ENCODE results near the gene ABTB1.

ABTB1 gene

GRCh38 chr3:127668906-127669305 is 3.8 kb upstream of the ABTB1 start:
- DNase-seq (ENCODE audit: low read depth) = no peak
- no peak overlapping the region for H3K4me3 ChIP-seq (ENCODE audit: low read depth, low read length)
- TF ChIP-seq MAX (IDR thresholded peaks at IDR 0.05; ENCODE audit: low read depth, low read length) = no peak
- no peak for TF ChIP-seq POLR2A (IDR thresholded peaks at IDR 0.05; ENCODE audit: extremely low read depth, insufficient read length)
- no peak for TF ChIP-seq CTCF (IDR thresholded peaks at IDR 0.05; ENCODE audit: low read depth, low read length)
- TF ChIP-seq MYC (IDR thresholded peaks at IDR 0.05; ENCODE audit: low read depth, low read length) = no peak

GRCh38 chr3:127669541-127670228 is 3.1 kb upstream of the ABTB1 start:
- no peak for DNase-seq (ENCODE audit: low read depth)
- no peak overlapping the region for H3K4me3 ChIP-seq (ENCODE audit: low read depth, low read length)
- TF ChIP-seq MAX (IDR thresholded peaks at IDR 0.05; ENCODE audit: low read depth, low read length) (no peak), MYC (IDR thresholded peaks at IDR 0.05; ENCODE audit: low read depth, low read length) (no peak), POLR2A (IDR thresholded peaks at IDR 0.05; ENCODE audit: extremely low read depth, insufficient read length) (no peak), CTCF (IDR thresholded peaks at IDR 0.05; ENCODE audit: low read depth, low read length) (no peak)

- H3K4me3 ChIP-seq (ENCODE audit: low read depth, low read length) = no peak overlapping the region
- DNase-seq (ENCODE audit: low read depth) = no peak
- TF ChIP-seq MAX (IDR thresholded peaks at IDR 0.05; ENCODE audit: low read depth, low read length) = no peak
- no peak for TF ChIP-seq POLR2A (IDR thresholded peaks at IDR 0.05; ENCODE audit: extremely low read depth, insufficient read length)
- no peak for TF ChIP-seq MYC (IDR thresholded peaks at IDR 0.05; ENCODE audit: low read depth, low read length)
- no peak for TF ChIP-seq CTCF (IDR thresholded peaks at IDR 0.05; ENCODE audit: low read depth, low read length)
Measured at GRCh38 chr3:127670229-127670559, 2.6 kb upstream of the ABTB1 start.

- DNase-seq (ENCODE audit: low read depth) = no peak
- H3K4me3 ChIP-seq (ENCODE audit: low read depth, low read length) = no peak overlapping the region
- TF ChIP-seq CTCF (IDR thresholded peaks at IDR 0.05; ENCODE audit: low read depth, low read length) = no peak
- no peak for TF ChIP-seq MYC (IDR thresholded peaks at IDR 0.05; ENCODE audit: low read depth, low read length)
- no peak for TF ChIP-seq MAX (IDR thresholded peaks at IDR 0.05; ENCODE audit: low read depth, low read length)
- TF ChIP-seq POLR2A (IDR thresholded peaks at IDR 0.05; ENCODE audit: extremely low read depth, insufficient read length) = no peak
Measured at GRCh38 chr3:127670761-127671522, 1.8 kb upstream of the ABTB1 start.

- H3K4me3 ChIP-seq (ENCODE audit: low read depth, low read length) = peak overlapping the region; percentile 43
- DNase-seq (ENCODE audit: low read depth) = peak; percentile 33
- TF ChIP-seq MAX (IDR thresholded peaks at IDR 0.05; ENCODE audit: low read depth, low read length) = no peak
- TF ChIP-seq CTCF (IDR thresholded peaks at IDR 0.05; ENCODE audit: low read depth, low read length) = no peak
- no peak for TF ChIP-seq MYC (IDR thresholded peaks at IDR 0.05; ENCODE audit: low read depth, low read length)
- no peak for TF ChIP-seq POLR2A (IDR thresholded peaks at IDR 0.05; ENCODE audit: extremely low read depth, insufficient read length)
Measured at GRCh38 chr3:127671523-127672428, 976 bp upstream of the ABTB1 start.
